Naive thymus-derived CD8-positive, alpha-beta T cell (primary cell): ENCODE results near the gene WIPF3. TPM values are rescaled to one million over a fixed set of nuclear protein-coding genes. Genes with fewer than 3 reads are reported as not detected.

ENCODE experiments used
- ATAC-seq, 2 donors: fragments of 150-1000 bp; cut with Tn5 transposase in 1 of 2; sonication (Bioruptor Pico), chemical (Tn5 transposase) in 1 of 2; 1 replicate in 1 of 2; 2 replicates in 1 of 2; pipeline ENCODE4 v1.10.0; 2021; ENCODE audit warnings: mild to moderate bottlenecking in 2 of 2, moderate library complexity in 2 of 2
- POLR2A ChIA-PET: fragments of 350-600 bp; sonication (Branson Sonifier 250); formaldehyde crosslinking; loops from one replicate; lab custom pipeline; 2021; ENCODE audit warnings: antibody characterized with exemption; lab: Charles Lee
- DNase-seq, 10 donors: peaks; one replicate each; pipeline versions ENCODE4 v3.0.0 to v3.0.0-alpha.2; 2020 to 2022
- H3K27ac Mint-ChIP-seq, 10 donors: one replicate each; pipeline ENCODE4 v1.8.0; 2020 to 2022; ENCODE audit warnings: mild to moderate bottlenecking in 10 of 10, mixed read lengths in 10 of 10, moderate library complexity in 4 of 10, inconsistent platforms in 1 of 10
- H3K27me3 Mint-ChIP-seq, 5 donors: one replicate each; pipeline ENCODE4 v1.8.0; 2021 to 2022; ENCODE audit warnings: mixed read lengths in 5 of 5
- H3K36me3 Mint-ChIP-seq, 3 donors: one replicate each; pipeline ENCODE4 v1.8.0; 2020 to 2022; ENCODE audit warnings: mixed read lengths in 3 of 3, mild to moderate bottlenecking in 2 of 3, inconsistent platforms in 1 of 3
- H3K4me1 Mint-ChIP-seq, 4 donors: one replicate each; pipeline ENCODE4 v1.8.0; 2021 to 2022; ENCODE audit warnings: mixed read lengths in 4 of 4
- H3K4me3 Mint-ChIP-seq, 10 donors: one replicate each; pipeline ENCODE4 v1.8.0; 2020 to 2022; ENCODE audit warnings: mild to moderate bottlenecking in 10 of 10, mixed read lengths in 10 of 10, moderate library complexity in 6 of 10, inconsistent platforms in 1 of 10
- H3K9me3 Mint-ChIP-seq, 9 donors: one replicate each; pipeline ENCODE4 v1.8.0; 2020 to 2022; ENCODE audit warnings: mixed read lengths in 9 of 9, mild to moderate bottlenecking in 3 of 9, inconsistent platforms in 1 of 9, moderate library complexity in 1 of 9
- polyA plus RNA-seq, 3 donors: library from polyadenylated mRNA; unstranded; fragments of 300-500 nt; fragmentation: Illumina TruSeq; gene quantifications; one replicate each; pipeline ENCODE4 v1.2.3, GENCODE V29; 2021
- total RNA-seq, 8 experiments: library from RNA in 2 of 8; stranded (reverse) in 2 of 8; gene quantifications; one replicate each; pipeline ENCODE4 v1.2.3 and lab custom pipeline; 2021 to 2026

WIPF3 gene
- total and polyA plus RNA-seq, 5 experiments from 2014 or later = 0.05 to 0.10 TPM; not detected in 3

DNA sequence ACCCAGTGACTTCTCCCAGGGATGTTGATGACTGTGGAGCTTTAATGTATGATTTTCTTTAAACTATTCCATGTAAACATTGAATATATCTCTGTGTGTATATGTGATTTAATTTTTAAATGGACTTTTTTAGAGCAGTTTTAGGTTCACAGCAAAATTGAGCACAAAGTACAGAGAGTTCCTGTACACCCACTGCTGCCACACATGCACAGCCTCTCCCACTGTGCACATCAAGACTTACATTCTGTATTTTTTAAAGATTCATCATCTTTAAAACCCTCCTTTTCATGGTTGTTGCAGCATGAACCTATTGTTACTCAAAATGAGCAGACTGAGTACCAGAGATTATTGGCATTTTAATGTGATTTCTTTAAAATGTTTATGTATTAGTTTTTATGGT lies 51.3 kb downstream of the WIPF3 start:
- H3K4me3 Mint-ChIP-seq = no peak overlapping the region
- H3K36me3 Mint-ChIP-seq = no peaks in the 10 kb centered on the region
- H3K27ac Mint-ChIP-seq = no peak overlapping the region
- ATAC-seq (no peak), DNase-seq (no peak)
- peaks cover 0 to 7% (median 0%) of the 10 kb centered on the region in 5 donors for H3K27me3 Mint-ChIP-seq
- no peaks in the 10 kb centered on the region for H3K4me1 Mint-ChIP-seq
- POLR2A ChIA-PET = no interaction called here
- no peaks in the 10 kb centered on the region for H3K9me3 Mint-ChIP-seq

DNA sequence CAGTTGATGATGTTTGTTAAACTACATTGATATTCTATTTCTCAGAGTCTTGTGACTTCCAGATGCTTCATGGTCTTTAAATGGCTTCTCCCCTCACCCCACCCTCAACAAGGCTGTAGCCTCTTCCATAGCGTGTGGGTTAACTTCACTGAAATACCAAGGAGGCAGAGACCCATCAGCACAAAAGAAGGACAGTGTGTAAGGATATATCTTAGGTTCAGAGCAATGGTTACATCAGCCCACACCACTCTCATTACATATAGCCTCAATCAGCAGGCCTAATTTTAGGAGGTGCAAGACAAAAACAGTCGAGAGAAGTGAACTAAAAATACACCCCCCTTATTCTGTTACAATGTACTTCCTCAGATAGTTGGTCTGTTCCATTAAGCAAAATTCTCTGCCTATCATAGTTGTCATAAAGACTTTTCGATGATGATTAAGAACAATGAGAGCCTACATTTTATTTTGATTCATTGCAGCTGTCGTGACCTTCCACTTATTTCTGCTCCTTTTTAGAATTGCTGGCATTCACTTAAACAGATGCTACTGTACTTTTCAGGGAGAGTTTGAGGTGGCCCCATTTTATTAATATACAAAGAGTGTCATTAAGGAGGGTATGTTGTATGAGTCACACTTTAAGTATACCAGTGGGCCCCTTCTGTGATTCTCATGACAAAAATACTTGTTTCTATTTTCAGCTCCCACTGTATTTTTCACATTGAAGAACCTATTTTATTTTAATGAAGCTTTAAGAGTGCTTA lies 52.1 kb downstream of the WIPF3 start:
- no peaks in the 10 kb centered on the region for H3K9me3 Mint-ChIP-seq
- no peak for ATAC-seq
- no peaks in the 10 kb centered on the region for H3K4me1 Mint-ChIP-seq
- H3K27me3 Mint-ChIP-seq = peaks cover 0 to 10% (median 0%) of the 10 kb centered on the region in 5 donors
- no peak overlapping the region for H3K27ac Mint-ChIP-seq
- DNase-seq = no peak
- no peaks in the 10 kb centered on the region for H3K36me3 Mint-ChIP-seq
- no peak overlapping the region for H3K4me3 Mint-ChIP-seq
- POLR2A ChIA-PET = no interaction called here

DNA sequence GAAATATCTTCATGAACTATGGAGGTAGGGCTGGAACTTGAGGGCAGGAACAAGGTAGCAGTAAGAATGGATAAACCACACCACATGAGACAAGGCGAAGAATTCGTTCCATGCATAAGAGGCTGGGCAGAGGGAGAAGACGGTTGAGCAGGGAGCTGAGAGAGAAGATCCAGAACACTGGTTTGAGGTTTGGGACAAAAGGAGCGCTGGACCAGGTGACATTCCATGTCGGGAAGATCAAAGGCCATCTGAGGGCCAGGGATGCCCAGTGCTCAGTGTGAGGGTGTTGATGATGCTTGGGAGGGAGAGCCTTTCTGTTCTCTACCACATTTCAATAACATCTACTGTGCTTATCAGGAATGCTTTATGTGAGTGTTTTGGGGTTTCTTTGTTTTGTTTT lies 52.8 kb downstream of the WIPF3 start:
- ATAC-seq (no peak), DNase-seq (no peak)
- Mint-ChIP-seq H3K4me3 (no peak overlapping the region), H3K9me3 (no peaks in the 10 kb centered on the region), H3K4me1 (no peaks in the 10 kb centered on the region), H3K36me3 (no peaks in the 10 kb centered on the region), H3K27ac (no peak overlapping the region), H3K27me3 (peaks cover 0 to 10% (median 0%) of the 10 kb centered on the region in 5 donors)
- POLR2A ChIA-PET = no interaction called here

DNA sequence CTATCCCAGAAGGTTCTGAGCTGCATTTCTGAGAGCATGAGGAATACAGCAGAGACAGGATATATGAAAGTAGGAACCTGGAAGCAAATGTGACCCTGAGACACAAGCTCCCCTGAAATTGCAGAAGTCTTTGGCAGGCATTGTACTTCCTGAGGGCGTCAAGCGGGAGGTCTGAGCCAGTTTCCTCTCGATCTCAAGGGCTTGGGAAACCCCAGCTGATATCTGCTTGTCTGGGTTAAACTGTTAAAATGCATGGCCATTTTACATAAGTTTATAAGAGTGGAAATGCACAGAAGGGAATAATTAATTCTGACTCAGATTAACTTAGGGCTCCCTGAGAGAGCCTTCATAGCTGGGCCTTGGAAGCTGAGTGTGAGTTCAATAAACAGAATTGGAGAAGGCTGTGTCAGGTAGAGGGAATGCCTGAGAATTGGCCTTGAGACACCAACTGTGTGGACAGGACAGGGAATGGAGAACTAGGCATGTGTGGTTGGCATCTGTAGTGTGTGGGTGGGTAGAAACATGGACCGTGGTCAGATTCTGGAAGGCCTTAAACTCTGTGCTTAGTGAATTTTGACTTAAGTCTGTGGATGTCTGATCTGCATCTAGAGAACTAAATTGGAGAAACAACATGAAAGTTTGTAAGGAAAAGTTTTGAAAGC lies 53.3 kb downstream of the WIPF3 start:
- H3K4me3 Mint-ChIP-seq = no peak overlapping the region
- ATAC-seq (no peak), DNase-seq (no peak)
- POLR2A ChIA-PET = no interaction called here
- no peaks in the 10 kb centered on the region for H3K9me3 Mint-ChIP-seq
- H3K36me3 Mint-ChIP-seq = no peaks in the 10 kb centered on the region
- no peaks in the 10 kb centered on the region for H3K4me1 Mint-ChIP-seq
- H3K27me3 Mint-ChIP-seq = peaks cover 0 to 10% (median 0%) of the 10 kb centered on the region in 5 donors
- no peak overlapping the region for H3K27ac Mint-ChIP-seq

DNA sequence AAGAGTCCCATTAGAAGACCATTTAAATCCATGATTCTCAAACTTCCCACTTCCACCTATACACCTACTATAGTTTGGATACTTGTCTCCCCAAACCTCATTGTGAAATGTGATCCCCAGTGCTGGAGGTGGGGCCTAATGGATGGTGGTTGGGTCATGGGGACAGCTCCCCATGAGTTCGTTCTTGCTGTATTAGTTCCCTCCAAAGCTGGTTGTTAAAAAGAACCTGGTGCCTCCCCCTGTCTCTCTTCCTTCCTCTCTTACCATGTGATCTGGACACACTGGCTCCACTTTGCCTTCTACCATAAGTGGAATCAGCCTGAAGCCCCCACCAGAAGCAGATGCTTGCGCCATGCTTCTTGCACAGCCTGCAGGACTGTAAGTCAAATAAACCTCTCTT lies 53.9 kb downstream of the WIPF3 start:
- peaks cover 0 to 8% (median 0%) of the 10 kb centered on the region in 5 donors for H3K27me3 Mint-ChIP-seq
- H3K27ac Mint-ChIP-seq = no peak overlapping the region
- POLR2A ChIA-PET = no interaction called here
- no peaks in the 10 kb centered on the region for H3K4me1 Mint-ChIP-seq
- no peaks in the 10 kb centered on the region for H3K9me3 Mint-ChIP-seq
- no peaks in the 10 kb centered on the region for H3K36me3 Mint-ChIP-seq
- DNase-seq (no peak), ATAC-seq (no peak)
- no peak overlapping the region for H3K4me3 Mint-ChIP-seq

DNA sequence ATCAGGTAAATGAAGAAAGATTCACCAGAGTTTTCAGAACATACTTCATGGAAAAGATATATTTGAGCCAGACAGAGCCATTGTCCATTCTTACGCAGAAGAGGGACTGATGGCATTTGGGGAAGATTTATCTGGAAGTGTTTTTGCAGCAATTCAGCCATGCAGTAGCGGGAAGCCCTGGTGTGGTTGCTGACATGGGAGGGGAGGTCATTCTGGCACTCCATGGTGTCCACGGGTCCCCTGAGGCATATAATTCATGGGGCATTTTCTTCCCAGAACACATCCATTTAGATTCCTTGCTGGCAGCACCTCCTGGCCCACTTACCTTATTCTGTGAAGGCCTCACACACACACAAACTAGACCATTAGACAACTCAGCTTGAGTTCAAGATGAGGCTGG lies 55.6 kb downstream of the WIPF3 start:
- POLR2A ChIA-PET = no interaction called here
- no peak overlapping the region for H3K4me3 Mint-ChIP-seq
- peaks cover 0 to 9% (median 2%) of the 10 kb centered on the region in 5 donors for H3K27me3 Mint-ChIP-seq
- DNase-seq (no peak), ATAC-seq (no peak)
- peaks cover 2 to 6% (median 3%) of the 10 kb centered on the region in 4 donors for H3K4me1 Mint-ChIP-seq
- H3K36me3 Mint-ChIP-seq = no peaks in the 10 kb centered on the region
- no peak overlapping the region for H3K27ac Mint-ChIP-seq
- no peaks in the 10 kb centered on the region for H3K9me3 Mint-ChIP-seq

DNA sequence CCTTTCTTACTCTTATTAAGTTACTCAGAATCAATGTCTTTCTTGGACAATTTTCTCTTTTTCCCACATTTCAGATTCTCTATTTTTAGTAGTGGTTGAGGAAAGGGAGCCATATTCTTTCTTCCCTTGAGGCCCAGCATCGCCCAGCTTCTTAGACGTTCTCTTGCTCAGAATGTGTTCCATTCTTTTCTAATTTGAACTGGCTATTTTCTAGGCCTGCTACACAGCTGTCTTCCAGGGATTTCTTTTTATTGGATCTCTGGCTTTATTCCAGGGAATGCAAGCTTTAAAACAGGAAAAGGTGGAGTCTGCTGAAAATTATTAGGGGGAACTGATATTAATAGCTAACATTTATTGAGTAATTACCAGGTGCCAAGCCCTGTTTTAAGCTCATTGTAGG lies 58.3 kb downstream of the WIPF3 start:
- POLR2A ChIA-PET = no interaction called here
- H3K4me1 Mint-ChIP-seq = peaks cover 2 to 7% (median 3%) of the 10 kb centered on the region in 4 donors
- H3K27ac Mint-ChIP-seq = no peak overlapping the region
- H3K4me3 Mint-ChIP-seq = no peak overlapping the region
- ATAC-seq = no peak
- H3K9me3 Mint-ChIP-seq = no peaks in the 10 kb centered on the region
- peaks cover 0 to 11% (median 4%) of the 10 kb centered on the region in 5 donors for H3K27me3 Mint-ChIP-seq
- no peaks in the 10 kb centered on the region for H3K36me3 Mint-ChIP-seq
- DNase-seq = no peak

DNA sequence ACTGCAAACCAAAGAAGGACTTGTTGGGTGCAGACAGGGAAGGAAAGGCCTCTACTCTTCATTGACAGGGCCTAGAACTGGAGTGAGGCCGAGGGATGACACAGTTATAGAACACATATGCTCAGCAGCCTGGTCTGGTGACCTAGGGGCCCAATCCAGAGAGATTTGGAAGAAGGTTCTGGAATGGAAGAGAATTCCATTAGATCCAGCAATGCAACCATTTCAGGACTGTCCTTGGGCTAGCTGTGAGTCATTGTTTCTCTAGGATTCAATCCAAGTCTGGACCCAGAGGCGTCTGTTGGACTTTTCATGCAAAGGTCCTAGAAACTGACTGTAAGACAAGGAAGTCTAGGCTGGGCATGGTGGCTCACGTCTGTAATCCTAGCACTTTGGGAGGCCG lies 59.2 kb downstream of the WIPF3 start:
- DNase-seq (no peak), ATAC-seq (no peak)
- H3K36me3 Mint-ChIP-seq = no peaks in the 10 kb centered on the region
- H3K9me3 Mint-ChIP-seq = no peaks in the 10 kb centered on the region
- H3K4me1 Mint-ChIP-seq = peaks cover 2 to 7% (median 3%) of the 10 kb centered on the region in 4 donors
- peaks cover 0 to 11% (median 8%) of the 10 kb centered on the region in 5 donors for H3K27me3 Mint-ChIP-seq
- POLR2A ChIA-PET = no interaction called here
- H3K27ac Mint-ChIP-seq = no peak overlapping the region
- no peak overlapping the region for H3K4me3 Mint-ChIP-seq

DNA sequence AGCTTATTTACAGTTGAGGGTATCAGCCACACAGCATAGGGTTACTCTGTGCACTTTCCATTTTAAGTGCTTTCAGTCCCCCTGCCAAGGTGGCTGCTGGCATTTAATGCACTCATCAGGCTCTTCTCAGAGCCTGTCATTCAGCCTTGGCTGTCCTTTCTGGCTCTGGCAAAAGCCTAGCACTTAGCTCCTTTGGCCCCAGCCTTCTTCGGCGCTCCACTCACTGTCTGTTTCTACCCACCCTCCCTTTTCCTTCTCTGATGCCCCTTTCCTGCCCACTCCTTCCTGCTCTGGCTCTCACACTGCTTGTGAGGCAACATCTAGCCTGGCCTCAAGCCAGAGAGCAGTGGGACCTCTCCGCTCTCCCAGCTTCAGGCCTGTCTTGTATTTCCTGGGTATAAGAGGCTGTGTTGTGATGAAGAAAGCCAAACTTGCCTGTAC lies 60.2 kb downstream of the WIPF3 start:
- DNase-seq (no peak), ATAC-seq (peak in 1 of 2 donors; percentile 12)
- H3K27ac Mint-ChIP-seq = peak overlapping the region in 1 of 10 donors; percentile 69
- no peaks in the 10 kb centered on the region for H3K9me3 Mint-ChIP-seq
- peaks cover 0 to 15% (median 9%) of the 10 kb centered on the region in 5 donors for H3K27me3 Mint-ChIP-seq
- H3K4me1 Mint-ChIP-seq = peaks cover 2 to 7% (median 3%) of the 10 kb centered on the region in 4 donors
- H3K4me3 Mint-ChIP-seq = no peak overlapping the region
- no peaks in the 10 kb centered on the region for H3K36me3 Mint-ChIP-seq
- POLR2A ChIA-PET = no interaction called here

DNA sequence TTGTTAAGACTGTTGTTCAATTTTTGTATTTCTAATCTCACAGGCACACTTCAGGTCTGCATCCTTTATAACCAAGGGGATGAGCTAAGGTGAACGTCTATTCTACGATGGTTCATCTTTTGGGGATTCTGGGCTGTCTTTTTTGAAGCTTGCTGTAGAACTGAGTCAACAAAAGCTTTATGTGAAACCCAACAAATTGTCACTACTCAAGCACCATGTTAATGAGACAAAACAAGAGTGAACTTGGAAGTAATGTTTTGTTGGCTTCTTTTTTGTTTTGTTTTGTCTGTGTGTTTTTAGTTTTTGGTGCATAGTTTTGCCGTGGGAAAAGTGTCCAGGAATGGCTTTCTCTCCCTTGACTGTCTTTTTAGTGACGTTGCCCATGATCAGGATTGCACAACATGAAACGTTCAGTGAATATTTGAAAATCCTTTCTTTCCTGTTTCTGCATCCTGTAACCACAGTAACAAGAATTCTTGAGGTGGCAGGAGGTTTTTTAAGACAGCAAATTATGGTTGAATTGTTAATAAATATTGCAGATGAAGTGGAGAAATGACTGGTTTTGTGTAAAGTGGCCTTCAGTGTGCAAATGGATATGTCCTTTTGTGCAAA lies 65.6 kb downstream of the WIPF3 start:
- DNase-seq = no peak
- Mint-ChIP-seq H3K4me3 (no peak overlapping the region), H3K27ac (no peak overlapping the region), H3K4me1 (peaks cover 0 to 1% (median 0%) of the 10 kb centered on the region in 4 donors), H3K36me3 (no peaks in the 10 kb centered on the region), H3K9me3 (no peaks in the 10 kb centered on the region), H3K27me3 (peaks cover 0 to 18% (median 6%) of the 10 kb centered on the region in 5 donors)
- POLR2A ChIA-PET = no interaction called here
- no peak for ATAC-seq

DNA sequence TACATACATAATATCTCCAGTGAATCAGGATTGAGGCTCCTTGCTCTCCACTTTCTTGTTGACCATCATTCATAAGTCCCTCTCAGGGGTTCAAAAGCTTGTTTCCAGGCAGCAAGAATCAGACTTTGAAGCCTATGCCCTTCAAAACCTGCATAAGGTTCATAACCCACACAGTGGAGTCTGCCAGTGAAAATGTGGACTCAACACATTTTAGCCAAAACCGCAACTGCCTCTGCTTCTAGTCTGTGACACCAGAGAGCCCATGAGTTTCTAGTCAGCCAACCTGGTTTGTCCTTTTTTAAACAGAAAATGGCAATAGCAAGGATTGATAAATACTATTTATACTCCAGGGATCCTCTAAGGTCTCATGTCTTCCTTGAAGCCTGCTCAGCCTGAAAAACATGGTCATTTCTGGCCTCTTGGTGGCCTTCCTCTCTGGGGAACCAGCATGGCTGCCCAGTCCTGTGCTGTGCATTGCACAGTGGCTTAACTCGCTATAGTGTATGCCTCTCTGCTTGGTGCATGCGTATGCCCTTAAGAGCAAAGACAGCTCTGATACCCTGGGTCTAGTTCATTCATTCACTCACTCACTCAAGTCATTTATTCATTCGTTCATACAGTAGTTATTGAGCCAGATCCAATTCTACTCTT lies 67.5 kb downstream of the WIPF3 start:
- Mint-ChIP-seq H3K27me3 (peaks cover 0 to 20% (median 9%) of the 10 kb centered on the region in 5 donors), H3K9me3 (no peaks in the 10 kb centered on the region), H3K36me3 (no peaks in the 10 kb centered on the region), H3K27ac (peak overlapping the region in 1 of 10 donors; percentile 1), H3K4me1 (peaks cover 0 to 5% (median 2%) of the 10 kb centered on the region in 4 donors), H3K4me3 (no peak overlapping the region)
- no peak for DNase-seq
- ATAC-seq = no peak
- POLR2A ChIA-PET = no interaction called here

DNA sequence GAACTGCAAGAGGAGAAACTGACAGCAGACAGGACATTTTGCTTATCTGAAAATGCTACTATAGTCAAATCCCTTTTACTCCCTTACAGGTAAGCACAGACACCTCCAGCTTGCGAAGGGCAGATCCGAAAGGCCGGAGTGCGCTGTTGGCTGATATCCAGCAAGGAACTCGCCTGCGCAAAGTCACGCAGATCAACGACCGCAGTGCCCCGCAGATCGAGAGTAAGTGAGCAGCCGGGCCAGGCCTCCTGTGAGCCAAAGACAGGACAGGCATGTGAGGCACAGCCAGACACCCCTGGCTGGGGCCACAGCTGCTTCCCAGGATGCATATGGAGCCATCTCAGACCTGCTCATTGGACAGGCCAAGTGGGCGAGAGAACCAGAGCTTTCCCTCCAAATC lies 69.4 kb downstream of the WIPF3 start:
- ATAC-seq (no peak), DNase-seq (no peak)
- Mint-ChIP-seq H3K36me3 (no peaks in the 10 kb centered on the region), H3K9me3 (no peaks in the 10 kb centered on the region), H3K27me3 (peaks cover 0 to 21% (median 4%) of the 10 kb centered on the region in 5 donors), H3K4me3 (no peak overlapping the region), H3K27ac (no peak overlapping the region), H3K4me1 (peaks cover 0 to 5% (median 2%) of the 10 kb centered on the region in 4 donors)
- POLR2A ChIA-PET = no interaction called here

DNA sequence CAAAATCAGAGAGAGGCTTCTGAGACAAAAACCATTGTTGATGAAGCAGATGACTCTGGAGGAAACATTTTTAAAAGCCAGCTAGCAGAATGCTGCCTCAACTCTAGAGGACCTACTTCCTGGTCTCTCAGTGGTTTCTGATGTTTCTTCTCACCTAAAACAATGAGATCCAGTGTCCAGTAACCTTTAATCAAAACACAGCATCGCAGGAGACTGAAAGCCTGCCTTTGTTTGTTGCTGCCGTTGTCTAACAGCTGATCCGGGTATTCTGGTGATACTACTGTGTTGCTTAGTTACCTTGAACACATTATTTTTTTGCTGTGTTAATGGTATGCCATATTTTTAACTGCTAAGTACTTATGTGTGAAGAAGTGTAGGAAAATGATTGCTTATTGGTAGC lies 70.9 kb downstream of the WIPF3 start:
- H3K4me3 Mint-ChIP-seq = no peak overlapping the region
- H3K27ac Mint-ChIP-seq = no peak overlapping the region
- POLR2A ChIA-PET = no interaction called here
- ATAC-seq (no peak), DNase-seq (no peak)
- no peaks in the 10 kb centered on the region for H3K36me3 Mint-ChIP-seq
- H3K9me3 Mint-ChIP-seq = no peaks in the 10 kb centered on the region
- H3K27me3 Mint-ChIP-seq = peaks cover 0 to 10% (median 6%) of the 10 kb centered on the region in 5 donors
- H3K4me1 Mint-ChIP-seq = peaks cover 2 to 11% (median 3%) of the 10 kb centered on the region in 4 donors
